Mesendoderm (in vitro differentiated cells): Measurements from ENCODE around the gene SRSF8.

Source experiments
- DNase-seq: peaks from one replicate; pipeline ENCODE4 v3.0.0; 2013
- H2AK5ac ChIP-seq: 2 replicates; pipeline ENCODE4 v1.6.1; 2013; ENCODE audit warnings: low read length, inconsistent platforms
- H2BK120ac ChIP-seq: 2 replicates; pipeline ENCODE4 v1.6.1; 2013; ENCODE audit warnings: low read depth, mild to moderate bottlenecking, low read length, moderate library complexity, mixed read lengths
- H2BK15ac ChIP-seq: replicated peaks from 2 replicates; pipeline ENCODE4 v1.6.1; 2013; ENCODE audit warnings: low read depth, mild to moderate bottlenecking, moderate library complexity
- H2BK5ac ChIP-seq: 2 replicates; pipeline ENCODE4 v1.6.1; 2013; ENCODE audit warnings: low read length, inconsistent platforms
- H3K18ac ChIP-seq: 2 replicates; pipeline ENCODE4 v1.6.1; 2013; ENCODE audit warnings: mild to moderate bottlenecking, low read length, mixed read lengths
- H3K23ac ChIP-seq: one replicate; pipeline ENCODE4 v1.6.1; 2013; ENCODE audit warnings: low read length
- H3K27ac ChIP-seq: 2 replicates; pipeline ENCODE4 v1.5.1; 2013; ENCODE audit warnings: low read depth, mild to moderate bottlenecking, inconsistent platforms, low read length, moderate library complexity
- H3K27me3 ChIP-seq: 2 replicates; pipeline ENCODE4 v1.6.1; 2013; ENCODE audit warnings: low read length, control low read depth, mild to moderate bottlenecking, inconsistent platforms; ENCODE audit not compliant: insufficient read depth, poor library complexity
- H3K36me3 ChIP-seq: 2 replicates; pipeline ENCODE4 v1.6.1; 2013; ENCODE audit warnings: low read length, inconsistent platforms; ENCODE audit not compliant: control insufficient read depth, insufficient read depth
- H3K4ac ChIP-seq: one replicate; pipeline ENCODE4 v1.6.1; 2013; ENCODE audit warnings: low read depth, mild to moderate bottlenecking, low read length, moderate library complexity
- H3K4me1 ChIP-seq: 2 replicates; pipeline ENCODE4 v1.6.1; 2013; ENCODE audit warnings: low read depth, low read length, inconsistent platforms; ENCODE audit not compliant: control insufficient read depth
- H3K4me2 ChIP-seq: 2 replicates; pipeline ENCODE4 v1.6.1; 2013; ENCODE audit warnings: low read length
- H3K4me3 ChIP-seq: 2 replicates; pipeline ENCODE4 v1.5.1; 2013; ENCODE audit warnings: mild to moderate bottlenecking, low read length
- H3K56ac ChIP-seq: one replicate; pipeline ENCODE4 v1.6.1; 2013; ENCODE audit warnings: low read length
- H3K79me1 ChIP-seq: 2 replicates; pipeline ENCODE4 v1.6.1; 2013; ENCODE audit warnings: low read length, inconsistent platforms
- H3K79me2 ChIP-seq: 2 replicates; pipeline ENCODE4 v1.6.1; 2013; ENCODE audit warnings: mild to moderate bottlenecking, low read length; ENCODE audit not compliant: control insufficient read depth, insufficient read depth
- H3K9ac ChIP-seq: 2 replicates; pipeline ENCODE4 v1.6.1; 2013; ENCODE audit warnings: low read length, inconsistent platforms
- H4K5ac ChIP-seq: one replicate; pipeline ENCODE4 v1.6.1; 2013; ENCODE audit warnings: low read length
- H4K8ac ChIP-seq: one replicate; pipeline ENCODE4 v1.6.1; 2013; ENCODE audit warnings: low read depth, mild to moderate bottlenecking, control low read depth, low read length, moderate library complexity
- WGBS: extraction: QIAGEN DNeasy Blood & Tissue Kit; methylation state at CpG from one replicate; pipeline ENCODE4 v1.1.7; 2013; ENCODE audit warnings: low lambda C conversion rate, missing lambda C conversion rate; ENCODE audit not compliant: insufficient coverage; ENCODE audit errors: extremely low coverage; 5-methylcytosine and 5-hydroxymethylcytosine counted together

The SRSF8 gene

GRCh38 chr11:95119361-95120060, 52.8 kb downstream of the SRSF8 start:
- DNase-seq, result no peak
- H4K5ac ChIP-seq, result no peak overlapping the region
- no CpG with 5 or more reads among the region's 2 CpGs for WGBS
- no peak overlapping the region for H2BK120ac ChIP-seq
- H3K79me2 ChIP-seq, result no peaks in the 10 kb centered on the region
- no peak overlapping the region for H3K4me2 ChIP-seq
- no peaks in the 10 kb centered on the region for H3K4me1 ChIP-seq
- no peak overlapping the region for H3K23ac ChIP-seq
- H2AK5ac ChIP-seq, result no peak overlapping the region
- H4K8ac ChIP-seq, result no peak overlapping the region
- H3K79me1 ChIP-seq, result no peaks in the 10 kb centered on the region
- no peaks in the 10 kb centered on the region for H3K36me3 ChIP-seq
- no peak overlapping the region for H3K18ac ChIP-seq
- H3K4ac ChIP-seq, result no peak overlapping the region
- H2BK15ac ChIP-seq, result no peak overlapping the region
- no peak overlapping the region for H3K56ac ChIP-seq
- no peak overlapping the region for H3K27ac ChIP-seq
- no peak overlapping the region for H3K9ac ChIP-seq
- no peaks in the 10 kb centered on the region for H3K27me3 ChIP-seq
- no peak overlapping the region for H2BK5ac ChIP-seq
- H3K4me3 ChIP-seq, result no peak overlapping the region
